Kidney epithelial cell (primary cell): ENCODE measurements around the gene GPATCH2L. TPM values are rescaled to one million over a fixed set of nuclear protein-coding genes. Genes with fewer than 3 reads are reported as not detected.

ENCODE experiments used
- DNase-seq: peaks from one replicate; pipeline ENCODE4 v3.0.0-alpha.2; 2010; ENCODE audit warnings: low read depth
- H3K27me3 ChIP-seq: 2 replicates; pipeline ENCODE4 v1.6.0; 2011; ENCODE audit warnings: low read length; ENCODE audit not compliant: control insufficient read depth, insufficient read depth
- H3K36me3 ChIP-seq: 2 replicates; pipeline ENCODE4 v1.5.1; 2011; ENCODE audit warnings: low read length; ENCODE audit not compliant: control insufficient read depth, insufficient read depth
- H3K4me3 ChIP-seq: 2 replicates; pipeline ENCODE4 v1.5.1; 2011; ENCODE audit warnings: low read depth, mild to moderate bottlenecking, control low read depth, low read length
- CTCF ChIP-seq: IDR thresholded peaks from 2 replicates; pipeline ENCODE4 v1.5.1; 2011; ENCODE audit warnings: mild to moderate bottlenecking, moderate library complexity, low read length, control low read depth, inconsistent platforms; ENCODE audit not compliant: insufficient read depth, poor library complexity, severe bottlenecking
- total RNA-seq: library from RNA; depleted of rRNA; stranded (reverse); fragments of >200 nt; gene quantifications from 2 replicates; pipeline ENCODE4 v1.2.3, GENCODE V29; 2015

Gene GPATCH2L
- total RNA-seq, 1 donor from 2014 or later, result 83.3 TPM

- DNase-seq, result no peak
- Histone ChIP-seq H3K4me3 (no peak overlapping the region), H3K27me3 (no peaks in the 10 kb centered on the region), H3K36me3 (no peaks in the 10 kb centered on the region)
- no peak for TF ChIP-seq CTCF
These were observed 24.2 kb downstream of the GPATCH2L start for GRCh38 chr14:76175942-76176341.

GRCh38 chr14:76181546-76181945, 29.8 kb downstream of the GPATCH2L start:
- TF ChIP-seq CTCF, result peak; percentile 21
- no peaks in the 10 kb centered on the region for H3K36me3 ChIP-seq
- no peak for DNase-seq
- no peaks in the 10 kb centered on the region for H3K27me3 ChIP-seq
- H3K4me3 ChIP-seq, result no peak overlapping the region

- Histone ChIP-seq H3K4me3 (no peak overlapping the region), H3K36me3 (no peaks in the 10 kb centered on the region), H3K27me3 (no peaks in the 10 kb centered on the region)
- no peak for DNase-seq
- TF ChIP-seq CTCF, result no peak
These were observed 34.7 kb downstream of the GPATCH2L start for GRCh38 chr14:76186308-76187027.

- Histone ChIP-seq H3K27me3 (no peaks in the 10 kb centered on the region), H3K36me3 (no peaks in the 10 kb centered on the region), H3K4me3 (no peak overlapping the region)
- no peak for TF ChIP-seq CTCF
- DNase-seq, result no peak
These were observed 39.6 kb downstream of the GPATCH2L start for GRCh38 chr14:76191297-76191696.

- no peak for TF ChIP-seq CTCF
- Histone ChIP-seq H3K27me3 (no peaks in the 10 kb centered on the region), H3K4me3 (no peak overlapping the region), H3K36me3 (no peaks in the 10 kb centered on the region)
- DNase-seq, result peak; percentile 14
These were observed 42.0 kb downstream of the GPATCH2L start for GRCh38 chr14:76193696-76194095.

GRCh38 chr14:76194327-76194726, 42.6 kb downstream of the GPATCH2L start:
- no peaks in the 10 kb centered on the region for H3K36me3 ChIP-seq

More at GRCh38 chr14:76194327-76194726, 42.6 kb downstream of the GPATCH2L start:
- no peak for DNase-seq
- H3K4me3 ChIP-seq, result no peak overlapping the region
- no peaks in the 10 kb centered on the region for H3K27me3 ChIP-seq
- no peak for TF ChIP-seq CTCF
